Liver (tissue), 2 donors: ENCODE data around the gene LAMA2.

ENCODE experiments used
- TF ChIP-seq, protein P1 (sequence below): IDR thresholded peaks from 2 replicates; pipeline ENCODE4 v1.6.1; 2016; ENCODE audit warnings: antibody characterized with exemption
- TF ChIP-seq, protein P2 (sequence below): fragments of 150-350 bp; IDR thresholded peaks from 2 replicates; pipeline ENCODE4 v1.5.1; 2017; ENCODE audit warnings: improper control_type of control experiment, low read depth, low read length; ENCODE audit not compliant: missing input control
- donor health status: healthy.

DNA sequence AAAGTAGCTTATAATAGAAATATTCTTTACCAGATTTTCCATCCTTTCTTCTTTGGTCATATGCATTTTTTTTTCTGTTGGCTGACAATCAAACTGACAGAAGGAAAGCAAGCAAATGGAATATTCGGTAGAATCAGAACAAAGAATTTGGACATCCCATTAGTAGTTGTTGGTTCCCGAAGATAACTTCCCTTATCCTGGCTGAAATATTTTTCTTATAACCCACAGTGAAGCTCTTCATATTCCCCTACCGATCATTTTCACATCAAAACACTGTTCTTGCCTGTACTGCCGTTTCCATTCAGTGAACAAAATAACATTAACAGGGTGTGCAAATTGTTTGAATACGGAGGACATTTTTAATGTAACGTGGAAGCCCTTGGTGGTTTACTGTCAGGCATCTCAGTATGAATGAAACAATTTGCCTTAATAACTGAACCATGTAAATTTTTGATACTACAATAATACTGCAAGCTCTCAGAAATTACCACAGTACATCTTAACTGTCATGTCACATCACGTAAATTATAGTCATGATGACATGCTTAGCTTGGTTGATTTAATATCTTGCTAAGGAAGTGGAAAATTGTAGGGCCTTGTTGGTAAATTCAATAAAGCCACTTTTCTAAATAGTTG lies 311.5 kb downstream of the LAMA2 start:
- TF ChIP-seq, protein P1, sequence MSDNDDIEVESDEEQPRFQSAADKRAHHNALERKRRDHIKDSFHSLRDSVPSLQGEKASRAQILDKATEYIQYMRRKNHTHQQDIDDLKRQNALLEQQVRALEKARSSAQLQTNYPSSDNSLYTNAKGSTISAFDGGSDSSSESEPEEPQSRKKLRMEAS = no peak
- TF ChIP-seq, protein P2, sequence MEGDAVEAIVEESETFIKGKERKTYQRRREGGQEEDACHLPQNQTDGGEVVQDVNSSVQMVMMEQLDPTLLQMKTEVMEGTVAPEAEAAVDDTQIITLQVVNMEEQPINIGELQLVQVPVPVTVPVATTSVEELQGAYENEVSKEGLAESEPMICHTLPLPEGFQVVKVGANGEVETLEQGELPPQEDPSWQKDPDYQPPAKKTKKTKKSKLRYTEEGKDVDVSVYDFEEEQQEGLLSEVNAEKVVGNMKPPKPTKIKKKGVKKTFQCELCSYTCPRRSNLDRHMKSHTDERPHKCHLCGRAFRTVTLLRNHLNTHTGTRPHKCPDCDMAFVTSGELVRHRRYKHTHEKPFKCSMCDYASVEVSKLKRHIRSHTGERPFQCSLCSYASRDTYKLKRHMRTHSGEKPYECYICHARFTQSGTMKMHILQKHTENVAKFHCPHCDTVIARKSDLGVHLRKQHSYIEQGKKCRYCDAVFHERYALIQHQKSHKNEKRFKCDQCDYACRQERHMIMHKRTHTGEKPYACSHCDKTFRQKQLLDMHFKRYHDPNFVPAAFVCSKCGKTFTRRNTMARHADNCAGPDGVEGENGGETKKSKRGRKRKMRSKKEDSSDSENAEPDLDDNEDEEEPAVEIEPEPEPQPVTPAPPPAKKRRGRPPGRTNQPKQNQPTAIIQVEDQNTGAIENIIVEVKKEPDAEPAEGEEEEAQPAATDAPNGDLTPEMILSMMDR = no peak
